HepG2 (cell line): ENCODE measurements around the gene TUBA8. TPM values are rescaled to one million over a fixed set of nuclear protein-coding genes. Genes with fewer than 3 reads are reported as not detected.

Experiments
- ARNT ChIP-seq: fragments of 450-650 bp; IDR thresholded peaks from 2 replicates; pipeline ENCODE4 v1.6.1; 2017
- GFI1 ChIP-seq: sonication (generic); formaldehyde crosslinking; IDR thresholded peaks from 2 replicates; pipeline ENCODE4 v1.5.0; 2020; ENCODE audit warnings: missing genetic modification reagents, mild to moderate bottlenecking, borderline replicate concordance
- GMEB1 ChIP-seq: sonication (generic); formaldehyde crosslinking; IDR thresholded peaks from 2 replicates; pipeline ENCODE4 v1.5.1; 2020; ENCODE audit warnings: missing genetic modification reagents, mild to moderate bottlenecking, borderline replicate concordance
- HDAC2 ChIP-seq: sonication (generic); formaldehyde crosslinking; IDR thresholded peaks from 2 replicates; pipeline ENCODE4 v1.4.0; 2020; ENCODE audit warnings: missing genetic modification reagents
- HIC2 ChIP-seq: sonication (generic); formaldehyde crosslinking; IDR thresholded peaks from 2 replicates; pipeline ENCODE4 v1.9.0; 2022; ENCODE audit warnings: low read depth, missing genetic modification reagents
- MNT ChIP-seq: fragments of 450-650 bp; IDR thresholded peaks from 2 replicates; pipeline ENCODE4 v1.6.1; 2016
- MTA3 ChIP-seq: sonication (generic); formaldehyde crosslinking; IDR thresholded peaks from 2 replicates; pipeline ENCODE4 v1.4.0; 2020; ENCODE audit warnings: missing genetic modification reagents
- NFKB2 ChIP-seq: sonication (generic); formaldehyde crosslinking; IDR thresholded peaks from 2 replicates; pipeline ENCODE4 v1.4.0; 2020; ENCODE audit warnings: missing genetic modification reagents, borderline replicate concordance
- RBFOX2 ChIP-seq: fragments of 200-400 bp; formaldehyde crosslinking; IDR thresholded peaks from 2 replicates; pipeline ENCODE4 v1.6.1; 2017; ENCODE audit warnings: low read depth, mild to moderate bottlenecking, low read length
- ZFP91 ChIP-seq: sonication (generic); formaldehyde crosslinking; IDR thresholded peaks from 2 replicates; pipeline ENCODE4 v1.9.0; 2022; ENCODE audit warnings: missing genetic modification reagents, mild to moderate bottlenecking, borderline replicate concordance
- ZNF142 ChIP-seq: sonication (generic); formaldehyde crosslinking; IDR thresholded peaks from 2 replicates; pipeline ENCODE4 v1.4.0; 2020; ENCODE audit warnings: missing genetic modification reagents
- ZNF18 ChIP-seq: sonication (generic); formaldehyde crosslinking; IDR thresholded peaks from 2 replicates; pipeline ENCODE4 v1.8.0; 2022; ENCODE audit warnings: mild to moderate bottlenecking, missing genetic modification reagents; ENCODE audit not compliant: insufficient replicate concordance
- ZNF567 ChIP-seq: sonication (generic); formaldehyde crosslinking; IDR thresholded peaks from 2 replicates; pipeline ENCODE4 v1.8.1; 2023; ENCODE audit warnings: mild to moderate bottlenecking, missing genetic modification reagents, borderline replicate concordance
- ZNF724P ChIP-seq: sonication (generic); formaldehyde crosslinking; IDR thresholded peaks from 2 replicates; pipeline ENCODE4 v1.8.0; 2022; ENCODE audit warnings: missing genetic modification reagents, borderline replicate concordance
- polyA plus RNA-seq, 8 experiments: library from polyadenylated mRNA; depleted of rRNA in 3 of 8; stranded (reverse) in 7 of 8; unstranded in 1 of 8; fragments of >200 nt; fragmentation: Illumina TruSeq in 4 of 8; extraction: Trizol in 4 of 8; gene quantifications; 2 replicates each; pipeline versions ENCODE4 v1.2.1 to v1.2.3, GENCODE V29; 2011 to 2016; ENCODE audit warnings: low read depth in 4 of 8, missing spikeins in 1 of 8, mixed read lengths in 1 of 8; ENCODE audit not compliant: insufficient read depth in 1 of 8
- total RNA-seq, 5 experiments: library from RNA; depleted of rRNA; stranded (reverse); fragments of >200 nt; fragmentation: Illumina TruSeq; extraction: Trizol; gene quantifications; 2 replicates each; pipeline ENCODE4 v1.2.3, GENCODE V29; 2016; ENCODE audit warnings: low read depth in 1 of 5

The TUBA8 gene
- total and polyA plus RNA-seq, 2 of the 13 experiments (the other 11 are each of a cell fraction or from before 2014, with no cell fraction given), result 0.35 to 0.69 TPM

- TF ChIP-seq HDAC2 (CRISPR knock-in tag) (peak; percentile 84), ZFP91 (CRISPR knock-in tag) (peak; percentile 78), MNT (no peak), ZNF567 (no peak), GMEB1 (CRISPR knock-in tag) (peak; percentile 44; the same call in 1 of the 2 replicates), RBFOX2 (peak; percentile 55), ZNF724P (CRISPR knock-in tag) (no peak), ARNT (no peak), ZNF142 (CRISPR knock-in tag) (peak; percentile 86; the same call in 1 of the 2 replicates), NFKB2 (CRISPR knock-in tag) (peak; percentile 84), ZNF18 (CRISPR knock-in tag) (no peak), GFI1 (CRISPR knock-in tag) (peak; percentile 88; the same call in 1 of the 2 replicates), HIC2 (peak; percentile 82), MTA3 (CRISPR knock-in tag) (no peak)
These were observed 18.6 kb upstream of the TUBA8 start (continued) for GRCh38 chr22:18091916-18092526.
